Muscle layer of duodenum (tissue), 2 donors: ENCODE results near the gene ECD.

Experiments used
- H3K27ac ChIP-seq: one replicate; pipeline ENCODE4 v1.7.0; 2013; ENCODE audit warnings: mild to moderate bottlenecking, low read length
- H3K27me3 ChIP-seq: one replicate; pipeline ENCODE4 v1.7.0; 2013; ENCODE audit warnings: low read depth, mild to moderate bottlenecking, control low read depth, low read length
- H3K36me3 ChIP-seq, 2 donors: one replicate each; pipeline ENCODE4 v1.7.0; 2013; ENCODE audit warnings: low read length in 2 of 2, control low read depth in 1 of 2, mild to moderate bottlenecking in 1 of 2; ENCODE audit not compliant: insufficient read depth in 2 of 2, control insufficient read depth in 1 of 2
- H3K4me1 ChIP-seq, 2 donors: one replicate each; pipeline ENCODE4 v1.7.0; 2013; ENCODE audit warnings: low read length in 2 of 2, mild to moderate bottlenecking in 2 of 2, control low read depth in 1 of 2, moderate library complexity in 1 of 2; ENCODE audit not compliant: insufficient read depth in 2 of 2, control insufficient read depth in 1 of 2
- H3K4me3 ChIP-seq, 2 donors: one replicate each; pipeline ENCODE4 v1.7.0; 2013; ENCODE audit warnings: low read length in 2 of 2, low read depth in 1 of 2, mild to moderate bottlenecking in 1 of 2
- H3K9me3 ChIP-seq, 2 donors: one replicate each; pipeline ENCODE4 v1.7.0; 2013; ENCODE audit warnings: low read length in 2 of 2, control low read depth in 1 of 2, mild to moderate bottlenecking in 1 of 2; ENCODE audit not compliant: control insufficient read depth in 1 of 2
- donor health status: healthy.

Gene ECD

GRCh38 chr10:73096449-73097304, 71.1 kb downstream of the ECD start, which contains the start of gene P4HA1:
Gene P4HA1 (minus strand): TSS chr10:73096866. CDS start chr10:73074883, 21,983 bp downstream.
- H3K4me1 ChIP-seq, result peaks cover 10% of the 10 kb centered on the region in 2 donors
- H3K27me3 ChIP-seq, result no peaks in the 10 kb centered on the region
- H3K9me3 ChIP-seq, result no peaks in the 10 kb centered on the region
- peak within 1 kb of the TSS; percentile 89 to 90 for H3K4me3 ChIP-seq
- H3K27ac ChIP-seq, result peak within 1 kb of the TSS; percentile 95
- peaks cover 0 to 11% of the 10 kb centered on the region in 2 donors for H3K36me3 ChIP-seq

GRCh38 chr10:73096041-73096448, 71.8 kb downstream of the ECD start:
- Histone ChIP-seq H3K27ac (peak overlapping the region; percentile 95), H3K9me3 (no peaks in the 10 kb centered on the region), H3K4me3 (peak overlapping the region; percentile 89 to 90), H3K36me3 (peaks cover 0 to 11% of the 10 kb centered on the region in 2 donors), H3K27me3 (no peaks in the 10 kb centered on the region), H3K4me1 (peaks cover 10% of the 10 kb centered on the region in 2 donors)

- no peaks in the 10 kb centered on the region for H3K27me3 ChIP-seq
- H3K36me3 ChIP-seq, result peaks cover 0 to 11% of the 10 kb centered on the region in 2 donors
- H3K4me3 ChIP-seq, result peak overlapping the region; percentile 89 to 90
- H3K4me1 ChIP-seq, result peaks cover 10% of the 10 kb centered on the region in 2 donors
- H3K27ac ChIP-seq, result peak overlapping the region; percentile 95
- H3K9me3 ChIP-seq, result no peaks in the 10 kb centered on the region
These were observed 72.3 kb downstream of the ECD start for GRCh38 chr10:73095481-73096021.

- Histone ChIP-seq H3K9me3 (no peaks in the 10 kb centered on the region), H3K4me3 (peak overlapping the region; percentile 89 to 90), H3K27ac (peak overlapping the region; percentile 95), H3K27me3 (no peaks in the 10 kb centered on the region), H3K36me3 (peaks cover 0 to 11% of the 10 kb centered on the region in 2 donors), H3K4me1 (peaks cover 10% of the 10 kb centered on the region in 2 donors)
These were observed 72.8 kb downstream of the ECD start for GRCh38 chr10:73094986-73095480.

- H3K9me3 ChIP-seq, result no peaks in the 10 kb centered on the region
- peak overlapping the region; percentile 41 for H3K27ac ChIP-seq
- H3K36me3 ChIP-seq, result peaks cover 0 to 5% of the 10 kb centered on the region in 2 donors
- H3K4me1 ChIP-seq, result peaks cover 10 to 12% of the 10 kb centered on the region in 2 donors
- H3K4me3 ChIP-seq, result peak overlapping the region; percentile 89 to 90
- no peaks in the 10 kb centered on the region for H3K27me3 ChIP-seq
These were observed 73.6 kb downstream of the ECD start for GRCh38 chr10:73093922-73094850.

GRCh38 chr10:73092830-73093229, 75.0 kb downstream of the ECD start:
- Histone ChIP-seq H3K9me3 (no peaks in the 10 kb centered on the region), H3K27me3 (no peaks in the 10 kb centered on the region), H3K27ac (no peak overlapping the region), H3K4me3 (no peak overlapping the region), H3K36me3 (peaks cover 0 to 4% of the 10 kb centered on the region in 2 donors), H3K4me1 (peaks cover 10 to 13% of the 10 kb centered on the region in 2 donors)

- Histone ChIP-seq H3K9me3 (no peaks in the 10 kb centered on the region), H3K27me3 (no peaks in the 10 kb centered on the region), H3K27ac (no peak overlapping the region), H3K4me3 (no peak overlapping the region), H3K4me1 (peaks cover 0 to 14% of the 10 kb centered on the region in 2 donors), H3K36me3 (no peaks in the 10 kb centered on the region)
These were observed 79.5 kb downstream of the ECD start for GRCh38 chr10:73088304-73088703.

- no peak overlapping the region for H3K4me3 ChIP-seq
- no peaks in the 10 kb centered on the region for H3K27me3 ChIP-seq
- no peak overlapping the region for H3K27ac ChIP-seq
- no peaks in the 10 kb centered on the region for H3K9me3 ChIP-seq
- H3K4me1 ChIP-seq, result peaks cover 0 to 21% of the 10 kb centered on the region in 2 donors
- H3K36me3 ChIP-seq, result no peaks in the 10 kb centered on the region
These were observed 81.0 kb downstream of the ECD start for GRCh38 chr10:73086816-73087215.

- Histone ChIP-seq H3K27ac (no peak overlapping the region), H3K27me3 (no peaks in the 10 kb centered on the region), H3K36me3 (no peaks in the 10 kb centered on the region), H3K4me3 (no peak overlapping the region), H3K9me3 (no peaks in the 10 kb centered on the region), H3K4me1 (peaks cover 0 to 21% of the 10 kb centered on the region in 2 donors)
These were observed 83.6 kb downstream of the ECD start for GRCh38 chr10:73084209-73084608.
